ENCODE data around the gene EYA2.

The EYA2 gene

DNA sequence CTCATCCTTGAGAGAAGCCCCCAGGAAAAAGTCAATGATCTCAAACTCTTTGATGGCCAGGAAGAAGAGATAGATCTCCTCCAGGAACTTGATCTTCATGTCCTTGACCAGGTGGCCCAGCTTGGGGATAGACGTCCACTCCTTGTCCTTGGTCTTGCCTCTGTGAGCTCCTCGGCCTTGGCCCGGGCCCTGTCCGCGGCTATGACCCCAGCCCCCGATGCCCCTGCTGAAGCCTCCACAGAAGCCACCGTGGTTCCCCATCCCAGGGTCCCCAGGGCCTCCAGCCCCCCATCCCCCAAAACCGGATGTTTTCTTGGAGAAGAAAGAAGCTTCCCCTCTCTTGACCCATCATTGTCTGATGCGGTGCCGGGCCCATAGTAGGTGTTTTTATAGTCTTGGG, 266.8 kb downstream of the EYA2 start:
- TF ChIP-seq, protein P1, sequence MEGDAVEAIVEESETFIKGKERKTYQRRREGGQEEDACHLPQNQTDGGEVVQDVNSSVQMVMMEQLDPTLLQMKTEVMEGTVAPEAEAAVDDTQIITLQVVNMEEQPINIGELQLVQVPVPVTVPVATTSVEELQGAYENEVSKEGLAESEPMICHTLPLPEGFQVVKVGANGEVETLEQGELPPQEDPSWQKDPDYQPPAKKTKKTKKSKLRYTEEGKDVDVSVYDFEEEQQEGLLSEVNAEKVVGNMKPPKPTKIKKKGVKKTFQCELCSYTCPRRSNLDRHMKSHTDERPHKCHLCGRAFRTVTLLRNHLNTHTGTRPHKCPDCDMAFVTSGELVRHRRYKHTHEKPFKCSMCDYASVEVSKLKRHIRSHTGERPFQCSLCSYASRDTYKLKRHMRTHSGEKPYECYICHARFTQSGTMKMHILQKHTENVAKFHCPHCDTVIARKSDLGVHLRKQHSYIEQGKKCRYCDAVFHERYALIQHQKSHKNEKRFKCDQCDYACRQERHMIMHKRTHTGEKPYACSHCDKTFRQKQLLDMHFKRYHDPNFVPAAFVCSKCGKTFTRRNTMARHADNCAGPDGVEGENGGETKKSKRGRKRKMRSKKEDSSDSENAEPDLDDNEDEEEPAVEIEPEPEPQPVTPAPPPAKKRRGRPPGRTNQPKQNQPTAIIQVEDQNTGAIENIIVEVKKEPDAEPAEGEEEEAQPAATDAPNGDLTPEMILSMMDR (IDR thresholded peaks at IDR 0.05; ENCODE audit: low read depth, low read length) = no peak

DNA sequence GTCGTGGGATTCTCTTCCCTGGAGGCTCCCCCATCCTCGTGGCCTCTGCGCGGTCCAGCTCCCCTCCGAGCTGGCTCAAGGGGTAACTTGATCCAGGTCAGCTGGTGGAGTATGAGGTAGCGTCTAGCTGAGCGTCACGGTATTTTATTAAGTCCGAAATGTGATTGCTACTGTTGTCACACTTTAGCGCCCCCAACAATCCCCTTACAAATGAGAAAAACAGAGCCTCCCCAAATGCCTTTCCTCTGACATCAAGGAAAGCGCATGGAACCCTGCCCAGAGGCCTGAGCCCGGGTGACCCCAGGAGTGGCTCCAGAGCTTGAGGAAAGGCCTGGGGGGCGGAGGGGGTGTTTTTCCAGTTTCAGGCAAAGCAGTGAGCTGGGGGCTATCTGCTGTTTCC, 269.5 kb downstream of the EYA2 start:
- TF ChIP-seq, protein P1 (IDR thresholded peaks at IDR 0.05; ENCODE audit: low read depth, low read length) = no peak

More for the DNA sequence above, 266.8 kb downstream of the EYA2 start:
- DNase-seq (ENCODE audit: extremely low read depth, low read depth) = no peak

DNA sequence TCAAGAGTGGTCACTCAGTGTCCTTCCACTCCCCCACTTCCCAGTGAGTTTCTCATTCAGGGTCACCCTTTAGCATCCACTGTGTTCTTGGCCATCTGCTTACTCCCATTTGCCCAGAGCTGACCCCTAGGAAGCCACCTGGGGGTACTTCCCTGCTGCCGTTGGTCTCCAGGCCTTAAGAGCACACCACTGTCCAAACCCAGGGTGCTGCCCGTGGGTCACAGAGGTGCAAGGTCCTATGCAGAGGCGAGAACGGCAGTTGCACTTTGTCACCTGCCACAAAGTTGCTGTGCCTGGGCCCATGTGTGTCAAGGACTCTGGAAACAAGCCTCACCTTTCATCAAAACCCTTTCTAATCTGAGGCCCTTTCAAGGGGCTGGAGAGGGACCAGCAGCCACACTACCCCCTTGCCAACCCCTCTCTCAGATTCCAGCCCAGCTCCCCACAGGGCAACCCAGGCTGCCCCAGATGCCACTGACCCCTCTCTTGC, 270.8 kb downstream of the EYA2 start:
- TF ChIP-seq, protein P1 (IDR thresholded peaks at IDR 0.05; ENCODE audit: low read depth, low read length) = no peak
- DNase-seq (ENCODE audit: extremely low read depth, low read depth) = no peak

More for the DNA sequence above, 269.5 kb downstream of the EYA2 start:
- no peak for DNase-seq (ENCODE audit: extremely low read depth, low read depth)

DNA sequence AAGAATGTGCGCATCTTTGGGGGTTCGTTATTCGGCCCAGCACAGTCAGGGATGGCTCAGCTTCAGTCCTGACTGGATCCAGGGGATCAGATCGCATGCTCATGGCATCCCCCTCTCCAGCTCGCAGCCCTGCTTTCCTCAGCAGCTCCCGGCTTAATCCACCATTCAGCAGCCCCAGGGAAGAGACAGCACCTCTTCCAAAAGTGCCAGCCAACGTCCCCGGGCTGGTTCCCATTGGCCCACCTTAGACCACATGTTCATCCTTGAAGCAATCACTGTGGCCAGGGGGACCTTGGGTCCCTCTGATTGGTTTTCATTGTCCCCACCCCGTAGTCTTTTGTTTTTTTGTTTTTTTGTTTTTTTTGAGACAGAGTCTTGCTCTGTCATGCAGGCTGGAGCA, 273.2 kb downstream of the EYA2 start:
- no peak for DNase-seq (ENCODE audit: extremely low read depth, low read depth)
- TF ChIP-seq, protein P1 (IDR thresholded peaks at IDR 0.05; ENCODE audit: low read depth, low read length) = no peak

DNA sequence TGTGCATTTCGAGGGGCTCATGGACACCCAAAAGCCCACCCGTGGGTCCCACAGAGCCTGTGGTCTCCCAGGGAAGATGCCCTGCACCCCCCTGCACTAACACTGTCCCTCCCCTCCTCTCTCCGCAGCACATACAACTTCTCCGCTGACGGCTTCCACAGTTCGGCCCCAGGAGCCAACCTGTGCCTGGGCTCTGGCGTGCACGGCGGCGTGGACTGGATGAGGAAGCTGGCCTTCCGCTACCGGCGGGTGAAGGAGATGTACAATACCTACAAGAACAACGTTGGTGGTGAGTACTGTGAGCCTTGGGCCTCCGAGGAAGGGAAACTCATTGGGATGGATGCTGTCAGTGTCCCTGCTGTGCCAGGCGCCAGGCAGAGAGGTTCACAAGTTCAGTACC, 277.9 kb downstream of the EYA2 start:
- TF ChIP-seq, protein P1 (IDR thresholded peaks at IDR 0.05; ENCODE audit: low read depth, low read length) = no peak
- DNase-seq (ENCODE audit: extremely low read depth, low read depth) = no peak

DNA sequence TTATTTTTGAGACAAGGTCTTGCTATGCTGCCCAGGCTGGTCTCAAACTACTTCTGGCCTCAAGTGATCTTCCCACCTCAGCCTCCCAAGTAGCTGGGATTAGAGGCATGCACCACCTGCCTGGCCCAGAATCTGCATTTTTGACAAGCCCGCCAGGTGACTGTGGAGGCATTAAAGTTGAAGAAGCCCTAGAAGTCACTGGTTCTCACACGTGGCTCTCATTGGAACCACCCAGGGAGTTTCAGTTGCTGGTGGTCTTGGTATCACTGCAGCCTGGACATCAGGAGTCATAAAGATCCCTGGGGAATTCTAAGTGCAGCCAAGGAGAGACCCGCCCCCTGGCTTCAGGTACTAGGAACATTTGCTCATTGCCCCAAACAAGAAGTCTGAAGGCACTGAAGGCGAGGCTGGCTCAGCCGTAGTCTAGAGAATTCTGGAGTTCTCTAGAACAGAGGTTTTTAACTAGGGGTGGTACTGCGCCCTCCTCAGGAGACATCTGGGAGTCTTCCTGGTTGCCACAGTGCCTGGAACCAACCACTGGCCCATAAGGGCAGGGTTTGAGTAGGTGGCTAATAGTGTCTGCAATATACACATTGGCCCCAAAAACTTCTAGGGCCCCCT, 279.1 kb downstream of the EYA2 start:
- DNase-seq (ENCODE audit: extremely low read depth, low read depth) = no peak
- TF ChIP-seq, protein P1 (IDR thresholded peaks at IDR 0.05; ENCODE audit: low read depth, low read length) = no peak

DNA sequence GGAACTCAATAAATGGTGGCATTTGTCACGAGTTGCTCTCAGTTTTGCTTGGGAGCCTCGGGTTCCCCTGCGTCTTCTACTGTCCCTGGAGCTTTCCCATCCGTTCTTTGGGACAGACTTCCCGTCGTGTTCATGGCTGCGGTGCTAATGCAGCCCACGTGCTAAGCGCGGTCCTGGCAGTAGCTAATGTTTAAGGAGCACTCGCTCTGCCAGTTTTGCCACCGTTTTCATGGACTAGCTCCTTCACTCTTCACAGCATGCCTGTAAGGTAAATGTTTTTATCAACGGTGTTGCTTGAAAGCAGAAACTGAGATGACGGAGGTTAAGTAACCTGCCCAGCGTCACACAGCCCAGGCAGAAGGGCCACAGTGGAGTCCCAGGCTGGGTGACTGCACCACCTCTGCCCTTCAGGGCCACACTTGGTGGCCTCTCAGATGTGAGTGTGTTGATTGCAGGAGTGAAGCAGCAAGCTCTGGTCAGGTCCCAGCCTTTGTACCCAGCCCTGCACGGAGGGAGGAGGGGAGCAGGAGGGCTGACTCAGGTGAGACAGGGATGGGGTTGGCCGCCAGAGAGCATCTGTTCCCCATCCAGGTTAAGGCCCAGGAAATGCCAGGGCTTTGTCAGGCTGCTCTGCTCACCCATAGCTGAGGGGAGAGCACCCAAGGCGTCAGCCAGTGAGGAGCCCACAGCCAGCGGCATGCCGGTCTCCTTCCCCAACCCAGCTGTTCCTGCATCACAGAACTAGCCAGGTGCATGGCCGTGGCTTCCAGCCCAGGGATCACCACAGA, 280.0 kb downstream of the EYA2 start:
- TF ChIP-seq, protein P1 (IDR thresholded peaks at IDR 0.05; ENCODE audit: low read depth, low read length) = no peak

More for the DNA sequence above, 280.0 kb downstream of the EYA2 start:
- no peak for DNase-seq (ENCODE audit: extremely low read depth, low read depth)

Measured in AG09319 (cell line).